Large intestine (tissue), 12 donors: ENCODE measurements around the gene FGF14. TPM values are rescaled to one million over a fixed set of nuclear protein-coding genes. Genes with fewer than 3 reads are reported as not detected.

Experiments
- DNase-seq, 2 donors: peaks; one replicate each; pipeline versions ENCODE4 v3.0.0 to v3.0.0-alpha.2; 2013
- H3K27ac ChIP-seq: one replicate; pipeline ENCODE4 v1.5.1; 2013; ENCODE audit warnings: low read length
- H3K27me3 ChIP-seq: 2 replicates; pipeline ENCODE4 v1.6.1; 2013; ENCODE audit warnings: low read length; ENCODE audit not compliant: control insufficient read depth, insufficient read depth
- H3K36me3 ChIP-seq: 2 replicates; pipeline ENCODE4 v1.6.1; 2013; ENCODE audit warnings: low read length; ENCODE audit not compliant: control insufficient read depth, insufficient read depth
- H3K4me1 ChIP-seq: one replicate; pipeline ENCODE4 v1.6.1; 2013; ENCODE audit warnings: low read length; ENCODE audit not compliant: control insufficient read depth, insufficient read depth
- H3K4me3 ChIP-seq: one replicate; pipeline ENCODE4 v1.5.1; 2013; ENCODE audit warnings: low read length
- H3K9me3 ChIP-seq: one replicate; pipeline ENCODE4 v1.6.1; 2013; ENCODE audit warnings: mild to moderate bottlenecking, low read depth, low read length, moderate library complexity; ENCODE audit not compliant: control insufficient read depth
- WGBS: methylation state at CpG from one replicate; pipeline ENCODE4 v1.1.5; 2013; ENCODE audit warnings: low lambda C conversion rate; ENCODE audit not compliant: insufficient coverage; 5-methylcytosine and 5-hydroxymethylcytosine counted together
- long read RNA-seq, 11 donors: transcript quantifications; one replicate each; lab custom pipeline, GENCODE V29; 2026
- polyA plus RNA-seq: library from polyadenylated mRNA; unstranded; fragments of 120-200 nt; gene quantifications from one replicate; pipeline ENCODE4 v1.2.1, GENCODE V29; 2013

FGF14 gene
- 2.1 TPM for polyA plus RNA-seq
- long read RNA-seq, donor 1: 0 reads
- long read RNA-seq, donor 2: 0 reads
- long read RNA-seq, donor 3: 0 reads
- long read RNA-seq, donor 4: 0 reads
- long read RNA-seq, donor 5: 0 reads
- long read RNA-seq, donor 6: 0 reads
- long read RNA-seq, donor 7: 0 reads
- long read RNA-seq, donor 8: 0 reads
- long read RNA-seq, donor 9, partial matches to known transcripts: 0 of 1 reads
- long read RNA-seq, donor 9, other reads (novel, unspliced or antisense): 0 of 1 reads
- long read RNA-seq, donor 10: 0 reads
- long read RNA-seq, donor 11: 0 reads

GRCh38 chr13:102401766-102402165 lies at the start of gene FGF14:
Gene FGF14 (minus strand): TSS chr13:102402048.
- Histone ChIP-seq H3K27me3 (peaks cover 48% of the 10 kb centered on the region), H3K36me3 (no peaks in the 10 kb centered on the region), H3K4me1 (peaks cover 6% of the 10 kb centered on the region), H3K9me3 (peaks cover 8% of the 10 kb centered on the region), H3K27ac (no peak within 1 kb of the TSS), H3K4me3 (peak within 1 kb of the TSS; percentile 23)
- no peak for DNase-seq
- WGBS: 0% methylated on average over 1 of the region's 6 CpGs

GRCh38 chr13:102443249-102443648 lies 41.4 kb upstream of the FGF14 start:
- H3K9me3 ChIP-seq: no peaks in the 10 kb centered on the region
- no CpG with 5 or more reads among the region's 1 CpG for WGBS
- H3K36me3 ChIP-seq: no peaks in the 10 kb centered on the region
- H3K4me1 ChIP-seq: no peaks in the 10 kb centered on the region
- no peak overlapping the region for H3K27ac ChIP-seq
- no peak overlapping the region for H3K4me3 ChIP-seq
- H3K27me3 ChIP-seq: no peaks in the 10 kb centered on the region
- no peak for DNase-seq

GRCh38 chr13:102441085-102441484 lies 39.2 kb upstream of the FGF14 start:
- Histone ChIP-seq H3K4me3 (no peak overlapping the region), H3K27me3 (no peaks in the 10 kb centered on the region), H3K4me1 (no peaks in the 10 kb centered on the region), H3K27ac (no peak overlapping the region), H3K9me3 (no peaks in the 10 kb centered on the region), H3K36me3 (no peaks in the 10 kb centered on the region)
- DNase-seq: no peak

- Histone ChIP-seq H3K27me3 (no peaks in the 10 kb centered on the region), H3K9me3 (no peaks in the 10 kb centered on the region), H3K4me3 (no peak overlapping the region), H3K27ac (no peak overlapping the region), H3K36me3 (no peaks in the 10 kb centered on the region), H3K4me1 (no peaks in the 10 kb centered on the region)
- no peak for DNase-seq
- no CpG with 5 or more reads among the region's 2 CpGs for WGBS
Observed at GRCh38 chr13:102440259-102440936, 38.5 kb upstream of the FGF14 start.

- Histone ChIP-seq H3K4me3 (no peak overlapping the region), H3K36me3 (no peaks in the 10 kb centered on the region), H3K27ac (no peak overlapping the region), H3K27me3 (no peaks in the 10 kb centered on the region), H3K4me1 (no peaks in the 10 kb centered on the region), H3K9me3 (peaks cover 5% of the 10 kb centered on the region)
- DNase-seq: no peak
- WGBS: 67% methylated on average over 1 of the region's 2 CpGs
Observed at GRCh38 chr13:102422690-102423089, 20.8 kb upstream of the FGF14 start.

- DNase-seq: peak; percentile 25 to 70
- peaks cover 24% of the 10 kb centered on the region for H3K27me3 ChIP-seq
- peaks cover 2% of the 10 kb centered on the region for H3K9me3 ChIP-seq
- WGBS: 71% methylated on average over 1 of the region's 3 CpGs
- no peak overlapping the region for H3K4me3 ChIP-seq
- no peaks in the 10 kb centered on the region for H3K36me3 ChIP-seq
- H3K27ac ChIP-seq: no peak overlapping the region
- peaks cover 1% of the 10 kb centered on the region for H3K4me1 ChIP-seq
Observed at GRCh38 chr13:102405499-102406100, 3.8 kb upstream of the FGF14 start.

GRCh38 chr13:102402290-102402689 lies 442 bp upstream of the FGF14 start:
- Histone ChIP-seq H3K9me3 (peaks cover 8% of the 10 kb centered on the region), H3K27me3 (peaks cover 43% of the 10 kb centered on the region), H3K4me3 (no peak overlapping the region), H3K36me3 (no peaks in the 10 kb centered on the region), H3K27ac (no peak overlapping the region), H3K4me1 (peaks cover 6% of the 10 kb centered on the region)
- DNase-seq: peak in 1 of 2 donors; percentile 7
- no CpG with 5 or more reads among the region's 14 CpGs for WGBS

- H3K27ac ChIP-seq: no peak overlapping the region
- H3K27me3 ChIP-seq: peaks cover 49% of the 10 kb centered on the region
- WGBS: 20% methylated on average over 1 of the region's 7 CpGs
- H3K9me3 ChIP-seq: peaks cover 8% of the 10 kb centered on the region
- DNase-seq: no peak
- H3K36me3 ChIP-seq: no peaks in the 10 kb centered on the region
- peak overlapping the region; percentile 23 for H3K4me3 ChIP-seq
- peaks cover 6% of the 10 kb centered on the region for H3K4me1 ChIP-seq
Observed at GRCh38 chr13:102401265-102401664, 583 bp downstream of the FGF14 start.

- H3K4me3 ChIP-seq: peak overlapping the region; percentile 23
- H3K9me3 ChIP-seq: peaks cover 8% of the 10 kb centered on the region
- DNase-seq: no peak
- H3K27ac ChIP-seq: no peak overlapping the region
- H3K4me1 ChIP-seq: peaks cover 6% of the 10 kb centered on the region
- no peaks in the 10 kb centered on the region for H3K36me3 ChIP-seq
- WGBS: no CpG with 5 or more reads among the region's 24 CpGs
- H3K27me3 ChIP-seq: peaks cover 49% of the 10 kb centered on the region
Observed at GRCh38 chr13:102400675-102401145, 1.1 kb downstream of the FGF14 start.

- H3K4me1 ChIP-seq: peaks cover 6% of the 10 kb centered on the region
- no peak overlapping the region for H3K27ac ChIP-seq
- peaks cover 8% of the 10 kb centered on the region for H3K9me3 ChIP-seq
- DNase-seq: no peak
- no peaks in the 10 kb centered on the region for H3K36me3 ChIP-seq
- H3K4me3 ChIP-seq: peak overlapping the region; percentile 23
- peaks cover 52% of the 10 kb centered on the region for H3K27me3 ChIP-seq
- no CpG with 5 or more reads among the region's 58 CpGs for WGBS
Observed at GRCh38 chr13:102399791-102400674, 1.8 kb downstream of the FGF14 start.
